HG03571 (cell line): Measurements from ENCODE around the gene HLA-A.
"Not testable (repeated sequence)": the region's sequence is repeated elsewhere in the genome, so short reads cannot be mapped to it uniquely, and the experiment has no call there.

Experiments used
- ATAC-seq: cut with Tn5 transposase; IDR thresholded peaks from one replicate; pipeline ENCODE4 v1.9.1; 2021; ENCODE audit not compliant: unreplicated experiment

The HLA-A gene

DNA sequence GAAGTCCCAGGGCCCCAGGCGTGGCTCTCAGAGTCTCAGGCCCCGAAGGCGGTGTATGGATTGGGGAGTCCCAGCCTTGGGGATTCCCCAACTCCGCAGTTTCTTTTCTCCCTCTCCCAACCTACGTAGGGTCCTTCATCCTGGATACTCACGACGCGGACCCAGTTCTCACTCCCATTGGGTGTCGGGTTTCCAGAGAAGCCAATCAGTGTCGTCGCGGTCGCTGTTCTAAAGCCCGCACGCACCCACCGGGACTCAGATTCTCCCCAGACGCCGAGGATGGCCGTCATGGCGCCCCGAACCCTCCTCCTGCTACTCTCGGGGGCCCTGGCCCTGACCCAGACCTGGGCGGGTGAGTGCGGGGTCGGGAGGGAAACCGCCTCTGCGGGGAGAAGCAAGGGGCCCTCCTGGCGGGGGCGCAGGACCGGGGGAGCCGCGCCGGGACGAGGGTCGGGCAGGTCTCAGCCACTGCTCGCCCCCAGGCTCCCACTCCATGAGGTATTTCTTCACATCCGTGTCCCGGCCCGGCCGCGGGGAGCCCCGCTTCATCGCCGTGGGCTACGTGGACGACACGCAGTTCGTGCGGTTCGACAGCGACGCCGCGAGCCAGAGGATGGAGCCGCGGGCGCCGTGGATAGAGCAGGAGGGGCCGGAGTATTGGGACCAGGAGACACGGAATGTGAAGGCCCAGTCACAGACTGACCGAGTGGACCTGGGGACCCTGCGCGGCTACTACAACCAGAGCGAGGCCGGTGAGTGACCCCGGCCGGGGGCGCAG, at the start of gene HLA-A:
Gene HLA-A (plus strand): TSS at position 258 of the 778 bp plus-strand sequence. CDS start 22 bp downstream, at position 280.
- ATAC-seq = peak; percentile 88

GRCh38 chr6:29892696-29893095, 49.6 kb upstream of the HLA-A start:
- ATAC-seq = no peak

- no peak for ATAC-seq
Observed at GRCh38 chr6:29899281-29899680, 43.1 kb upstream of the HLA-A start.

DNA sequence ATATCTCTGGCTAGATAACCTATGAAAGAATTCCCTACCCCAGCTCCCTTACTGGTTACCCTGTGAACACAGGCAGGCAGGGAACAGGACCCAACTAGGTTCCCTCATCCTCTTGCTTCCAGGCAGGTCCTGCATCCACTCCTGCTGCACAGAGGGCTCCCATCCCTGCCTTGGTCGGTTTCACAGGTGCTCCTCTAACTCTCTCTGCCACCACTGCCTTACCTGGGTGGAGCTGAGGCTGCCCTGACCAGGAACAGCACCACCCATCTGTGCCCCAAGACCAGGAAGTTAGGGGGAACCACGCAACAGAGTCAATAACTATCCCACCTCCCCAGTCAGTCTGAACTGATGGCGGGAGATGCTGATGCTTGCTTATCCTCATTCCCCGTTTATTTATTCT, 37.0 kb upstream of the HLA-A start:
- no peak for ATAC-seq

DNA sequence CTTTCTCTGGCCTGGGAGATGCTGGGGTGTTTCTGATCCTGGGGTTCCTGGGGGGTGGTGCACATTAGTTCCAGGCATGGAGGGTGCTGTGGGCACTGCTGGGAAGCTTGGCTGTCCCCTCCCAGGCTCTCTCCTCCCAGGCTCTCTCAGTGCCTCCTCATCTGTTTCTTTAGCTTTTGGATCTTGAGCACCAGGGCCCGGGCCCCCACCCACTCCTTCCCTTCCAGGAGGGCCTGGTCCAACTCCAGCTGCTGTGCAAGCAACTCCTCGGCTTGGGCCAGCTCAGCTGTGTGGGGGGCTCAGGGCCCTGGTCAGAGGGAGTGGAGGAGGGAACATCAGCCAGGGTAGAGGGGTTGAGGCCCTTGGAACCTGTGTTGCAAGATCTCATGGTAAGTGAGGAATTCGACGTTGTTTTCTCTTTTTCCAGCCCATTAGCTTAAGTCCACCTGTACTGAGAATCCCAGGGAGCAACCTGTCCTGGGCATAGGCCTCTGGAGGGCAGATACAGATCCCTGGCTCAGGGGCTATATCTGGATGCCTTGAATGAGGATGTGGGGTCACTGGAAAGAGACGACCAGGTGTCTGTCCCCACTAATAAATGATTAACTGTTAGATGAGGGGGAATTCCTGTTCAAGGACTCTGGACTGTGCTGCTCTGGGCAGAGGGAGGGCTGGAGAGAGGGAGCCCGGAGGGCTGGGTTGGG, 34.5 kb upstream of the HLA-A start:
- ATAC-seq = no peak

DNA sequence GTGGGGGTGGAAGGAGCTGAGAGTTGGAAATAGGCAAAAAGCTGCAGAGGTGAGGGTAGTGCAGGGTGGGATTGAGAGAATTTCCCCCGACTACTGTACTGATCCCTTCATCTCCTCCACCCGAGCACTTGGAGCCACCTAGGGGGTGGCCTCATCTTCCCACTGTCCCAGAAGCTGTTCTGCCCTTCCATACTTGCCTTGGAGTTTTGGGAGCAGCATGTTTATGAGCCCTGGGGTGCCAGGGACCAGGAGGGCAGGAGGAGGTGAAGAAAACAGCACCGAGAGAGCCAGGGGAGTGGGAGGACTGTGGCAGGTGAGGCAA, 34.0 kb upstream of the HLA-A start:
- no peak for ATAC-seq

DNA sequence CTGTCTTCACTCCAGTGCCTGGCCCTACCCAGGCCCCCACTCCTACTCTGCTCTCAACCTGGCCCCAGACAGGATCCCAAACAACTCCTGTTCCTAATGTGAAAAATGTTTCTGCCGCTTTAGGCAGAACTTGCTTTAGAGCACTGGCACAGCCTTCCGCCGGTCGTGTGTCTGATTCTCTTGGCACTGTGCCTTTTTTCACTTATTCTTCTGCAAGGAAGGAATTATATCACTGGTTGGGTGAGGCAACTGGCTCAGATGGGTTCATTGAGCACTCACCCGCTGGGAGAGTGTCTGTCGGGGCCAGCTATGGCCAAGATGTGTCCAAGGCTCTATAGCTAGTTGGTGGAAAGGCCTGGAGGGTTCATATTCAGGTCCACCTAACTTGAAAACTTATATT, 33.6 kb upstream of the HLA-A start:
- no peak for ATAC-seq

DNA sequence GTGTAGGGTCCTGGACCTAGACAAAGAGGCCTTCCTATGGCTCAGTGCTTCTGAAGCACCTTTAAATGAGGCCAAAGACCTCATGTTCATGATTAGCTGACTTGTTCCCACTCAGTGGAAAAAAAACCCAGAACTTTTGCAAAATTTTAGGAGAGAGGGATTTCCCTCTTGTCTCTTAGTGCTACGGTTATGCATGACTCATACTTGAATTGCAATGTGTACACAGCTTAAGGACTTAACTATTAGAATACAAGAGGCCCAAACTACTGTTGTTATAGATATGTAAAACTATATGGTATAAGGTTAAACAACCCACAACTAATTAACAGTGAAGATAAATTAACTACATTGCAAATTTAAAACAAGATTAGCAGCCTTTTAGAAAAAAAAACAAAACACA, 32.3 kb upstream of the HLA-A start:
- no peak for ATAC-seq

DNA sequence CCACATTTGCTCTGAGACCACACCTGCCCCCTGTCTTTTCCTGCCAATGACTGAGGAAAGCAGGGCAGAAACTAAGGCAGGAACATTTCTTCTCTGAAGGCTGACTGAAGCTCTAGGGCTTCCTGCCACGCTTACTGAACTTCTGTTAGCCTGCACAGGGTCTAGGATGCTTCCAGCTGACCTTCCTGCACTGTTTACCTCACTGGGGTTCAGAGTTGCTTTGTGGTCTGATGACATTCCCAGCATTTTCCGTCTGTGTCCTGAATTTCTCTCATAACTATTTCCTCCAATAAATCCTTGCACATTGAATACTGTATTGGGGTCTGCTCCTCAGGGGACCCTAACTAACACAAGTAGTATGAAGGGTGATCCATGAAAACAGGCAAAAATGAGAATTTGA, 29.5 kb upstream of the HLA-A start:
- no peak for ATAC-seq

DNA sequence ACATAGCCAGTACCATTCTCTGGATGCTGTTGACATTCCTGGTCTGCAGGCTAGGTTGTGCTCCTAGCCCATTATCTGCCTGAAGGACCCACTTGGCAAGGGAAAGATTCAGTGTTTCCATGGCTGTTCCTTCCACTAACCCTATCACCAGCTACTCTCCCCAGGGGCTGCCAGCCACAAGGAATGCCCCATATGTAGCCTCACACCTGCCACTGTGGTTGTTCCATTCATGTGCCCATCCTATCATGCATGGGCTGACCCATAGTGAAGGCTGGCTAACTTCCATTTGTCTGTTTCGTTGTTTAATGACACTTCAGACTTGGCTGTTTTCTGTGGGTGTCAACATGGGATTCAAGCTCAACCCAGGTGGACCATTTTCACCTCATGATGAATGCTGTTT, 25.6 kb upstream of the HLA-A start:
- ATAC-seq = no peak

- no peak for ATAC-seq
Observed at GRCh38 chr6:29917857-29918256, 24.5 kb upstream of the HLA-A start.

DNA sequence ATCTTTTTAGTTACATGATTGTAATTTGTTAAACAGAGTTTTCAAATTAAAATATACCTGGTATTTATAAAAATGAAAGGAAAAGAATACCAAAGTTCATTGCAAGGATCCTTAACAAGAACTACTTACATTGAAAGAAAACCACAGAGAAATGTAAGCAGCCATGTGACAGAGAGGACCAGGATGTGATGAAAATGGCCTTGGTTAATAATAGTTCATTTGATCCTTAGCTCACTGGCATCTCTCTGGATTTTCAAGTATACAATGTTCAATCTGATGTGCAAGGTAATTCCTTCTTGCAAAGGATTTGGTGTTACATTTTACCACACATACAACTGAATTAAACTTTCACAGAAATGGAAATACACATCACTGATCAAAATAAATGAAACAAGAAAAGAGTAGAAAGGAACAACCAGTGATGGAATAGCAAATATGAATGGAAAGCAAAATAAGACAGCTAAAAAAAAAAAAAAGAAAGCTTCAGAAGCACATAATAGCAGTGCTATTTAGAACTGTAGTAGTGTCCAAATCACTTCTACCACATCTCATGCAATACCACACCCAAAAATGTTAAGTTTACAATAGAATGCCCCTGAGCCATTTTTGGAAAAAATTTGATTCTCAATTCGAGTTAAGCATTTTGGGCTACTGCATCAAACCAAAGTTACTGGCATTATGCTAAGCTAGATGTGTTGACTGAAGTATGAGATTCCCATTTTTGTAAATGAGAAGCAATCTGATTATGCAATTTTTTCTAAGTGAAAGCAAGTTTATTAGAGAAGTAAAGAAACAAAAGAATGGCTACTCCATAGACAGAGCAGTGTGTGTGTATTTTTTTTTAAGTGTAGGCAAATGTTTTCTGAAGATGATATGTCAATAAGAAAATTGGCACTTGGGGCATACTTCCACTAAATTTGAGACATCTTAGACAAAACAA, 22.6 kb upstream of the HLA-A start:
- no peak for ATAC-seq

DNA sequence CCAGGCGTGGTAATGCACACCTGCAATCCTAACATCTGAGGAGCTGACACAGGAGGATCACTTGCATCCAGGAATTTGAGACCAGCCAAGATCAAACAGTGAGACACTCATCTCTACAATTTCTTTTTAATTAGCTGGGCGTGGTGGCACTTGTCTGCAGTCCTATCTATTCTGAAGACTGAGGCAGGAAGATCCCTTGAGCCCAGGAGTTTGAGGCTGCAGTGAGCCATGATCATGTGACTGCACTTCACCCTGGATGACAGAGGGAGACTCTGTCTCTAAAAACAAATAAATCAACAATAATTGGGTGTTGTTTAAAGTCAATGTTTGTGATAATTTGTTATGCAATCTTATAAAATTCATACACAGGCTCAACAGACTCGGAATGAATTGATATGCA, 18.0 kb upstream of the HLA-A start:
- ATAC-seq = no peak

GRCh38 chr6:29924731-29925130, 17.6 kb upstream of the HLA-A start:
- ATAC-seq = no peak

GRCh38 chr6:29925321-29925720, 17.0 kb upstream of the HLA-A start:
- no peak for ATAC-seq

DNA sequence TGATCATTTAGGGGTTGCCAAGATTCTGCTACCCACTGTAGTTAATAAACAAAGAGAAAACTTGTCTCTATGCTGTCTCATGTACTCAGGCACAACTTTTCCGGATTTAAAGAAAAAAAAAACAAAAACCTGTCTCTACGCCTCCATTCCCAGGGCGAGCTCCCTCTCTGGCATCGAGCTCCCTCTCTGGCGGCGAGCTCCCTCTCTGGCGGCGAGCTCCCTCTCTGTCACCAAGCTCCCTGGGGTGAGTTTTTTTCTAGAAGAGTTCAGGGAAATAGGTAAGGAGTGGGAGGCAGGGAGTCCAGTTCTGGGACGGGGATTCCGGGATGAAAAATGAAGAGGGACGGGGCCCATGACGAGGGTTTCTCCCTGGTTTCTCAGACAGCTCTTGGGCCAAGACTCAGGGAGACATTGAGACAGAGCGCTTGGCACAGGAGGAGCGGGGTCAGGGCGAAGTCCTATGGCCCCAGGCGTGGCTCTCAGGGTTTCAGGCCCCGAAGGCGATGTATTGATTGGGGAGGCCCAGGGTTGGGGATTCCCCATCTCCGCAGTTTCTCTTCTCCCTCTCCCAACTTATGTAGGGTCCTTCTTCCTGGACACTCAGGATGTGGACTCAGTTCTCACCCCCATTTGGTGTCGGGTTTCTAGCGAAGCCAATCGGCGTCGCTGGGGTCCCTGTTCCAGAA, 16.5 kb upstream of the HLA-A start:
- no peak for ATAC-seq

- ATAC-seq = no peak
Observed at GRCh38 chr6:29926413-29927274, 15.7 kb upstream of the HLA-A start.

DNA sequence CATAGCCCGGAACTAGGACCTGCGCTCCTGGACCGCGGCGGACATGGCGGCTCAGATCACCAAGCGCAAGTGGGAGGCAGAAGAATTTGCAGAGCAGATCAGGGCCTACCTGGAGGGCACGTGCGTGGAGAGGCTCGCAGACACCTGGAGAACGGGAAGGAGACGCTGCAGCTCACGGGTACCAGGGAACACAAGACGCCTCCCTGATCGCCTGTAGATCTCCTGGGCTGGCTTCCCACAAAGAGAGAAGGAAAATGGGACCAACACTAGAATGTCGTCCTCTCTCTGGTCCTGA, 15.1 kb upstream of the HLA-A start:
- ATAC-seq = no peak

DNA sequence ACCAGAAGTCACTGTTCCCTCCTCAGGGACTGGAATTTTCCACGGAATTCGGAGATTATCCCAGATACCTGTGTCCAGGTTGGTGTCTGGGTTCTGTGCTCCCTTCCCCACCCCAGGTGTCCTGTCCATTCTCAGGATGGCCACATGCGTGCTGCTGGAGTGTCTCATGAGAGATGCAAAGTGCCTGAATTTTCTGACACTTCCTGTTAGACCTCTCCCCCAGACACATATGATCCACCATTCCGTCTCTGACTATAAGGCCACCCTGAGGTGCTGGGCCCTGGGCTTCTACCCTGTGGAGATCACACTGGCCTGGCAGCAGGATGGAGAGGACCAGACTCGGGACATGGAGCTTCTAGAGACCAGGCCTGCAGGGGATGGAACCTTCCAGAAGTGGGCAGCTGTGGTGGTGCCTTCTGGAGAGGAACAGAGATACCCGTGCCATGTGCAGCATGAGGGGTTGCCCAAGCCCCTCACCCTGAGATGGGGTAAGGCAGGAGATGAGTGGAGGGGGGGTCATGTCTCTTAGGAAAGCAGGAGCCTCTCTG, 14.4 kb upstream of the HLA-A start:
- no peak for ATAC-seq

DNA sequence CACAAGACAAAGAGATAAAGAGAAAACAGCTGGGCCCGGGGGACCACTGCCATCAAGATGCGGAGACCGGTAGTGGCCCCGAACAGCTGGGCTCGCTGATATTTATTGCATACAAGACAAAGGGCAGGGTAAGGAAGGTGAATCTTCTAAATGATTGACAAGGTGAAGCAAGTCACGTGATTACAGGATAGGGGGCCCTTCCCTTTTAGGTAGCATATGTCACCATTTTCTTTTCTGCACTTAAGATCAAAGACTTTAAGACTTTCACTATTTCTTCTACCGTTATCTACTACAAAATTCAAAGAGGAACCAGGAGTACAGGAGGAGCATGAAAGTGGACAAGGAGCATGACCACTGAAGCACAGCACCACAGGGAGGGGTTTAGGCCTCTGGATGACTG, 12.3 kb upstream of the HLA-A start:
- not testable (repeated sequence) for ATAC-seq
